GM23338 (cell line): Measurements from ENCODE around the gene VPS36. TPM values are rescaled to one million over a fixed set of nuclear protein-coding genes. Genes with fewer than 3 reads are reported as not detected.

Experiments used
- ATAC-seq: fragments of 200-7000 bp; cut with Tn5 transposase; 3 replicates; pipeline ENCODE4 v1.9.1; 2020
- DNase-seq: peaks from one replicate; pipeline ENCODE4 v3.0.0-alpha.2; 2015; ENCODE audit warnings: low spot score
- H2AFZ ChIP-seq: fragments of 200-600 bp; sonication (generic); 2 replicates; pipeline ENCODE4 v1.8.0; 2016; ENCODE audit warnings: antibody characterized with exemption, mild to moderate bottlenecking, moderate library complexity
- H3F3A ChIP-seq: fragments of 200-600 bp; sonication (generic); replicated peaks from 2 replicates; pipeline ENCODE4 v1.8.0; 2017; ENCODE audit warnings: antibody characterized with exemption, mixed run types, low read depth
- H3K27ac ChIP-seq: fragments of 200-600 bp; sonication (generic); 2 replicates; pipeline ENCODE4 v1.6.1; 2016; ENCODE audit warnings: low read depth
- H3K27me3 ChIP-seq: fragments of 200-600 bp; sonication (generic); 2 replicates; pipeline ENCODE4 v1.8.0; 2016; ENCODE audit warnings: mild to moderate bottlenecking, mixed run types, moderate library complexity; ENCODE audit not compliant: insufficient read depth
- H3K36me3 ChIP-seq: fragments of 200-600 bp; sonication (generic); 2 replicates; pipeline ENCODE4 v1.8.0; 2016; ENCODE audit warnings: mild to moderate bottlenecking; ENCODE audit not compliant: insufficient read depth
- H3K4me1 ChIP-seq: fragments of 200-600 bp; sonication (generic); 2 replicates; pipeline ENCODE4 v1.8.0; 2016; ENCODE audit warnings: mild to moderate bottlenecking, moderate library complexity; ENCODE audit not compliant: insufficient read depth
- H3K4me2 ChIP-seq: fragments of 200-600 bp; sonication (generic); 2 replicates; pipeline ENCODE4 v1.7.1; 2017; ENCODE audit warnings: mixed run types
- H3K4me3 ChIP-seq: fragments of 200-600 bp; sonication (generic); 2 replicates; pipeline ENCODE4 v1.6.1; 2016; ENCODE audit warnings: mixed run types
- H3K79me2 ChIP-seq: fragments of 200-600 bp; sonication (generic); replicated peaks from 2 replicates; pipeline ENCODE4 v1.8.0; 2017; ENCODE audit warnings: mild to moderate bottlenecking; ENCODE audit not compliant: insufficient read depth
- H3K9me2 ChIP-seq: fragments of 200-600 bp; sonication (generic); 2 replicates; pipeline ENCODE4 v1.8.0; 2017; ENCODE audit not compliant: insufficient read depth
- H4K20me1 ChIP-seq: fragments of 200-600 bp; sonication (generic); replicated peaks from 2 replicates; pipeline ENCODE4 v1.8.0; 2017; ENCODE audit warnings: mild to moderate bottlenecking; ENCODE audit not compliant: insufficient read depth
- H3K27ac Mint-ChIP-seq: 2 replicates; pipeline ENCODE4 v1.8.0; 2020; ENCODE audit warnings: inconsistent platforms, mild to moderate bottlenecking, moderate library complexity, mixed read lengths
- H3K27me3 Mint-ChIP-seq: 3 replicates; pipeline ENCODE4 v1.8.0; 2022; ENCODE audit warnings: low read depth, mild to moderate bottlenecking, moderate library complexity, mixed read lengths, inconsistent platforms; ENCODE audit not compliant: insufficient read depth, poor library complexity
- H3K36me3 Mint-ChIP-seq: 3 replicates; pipeline ENCODE4 v1.8.0; 2021; ENCODE audit warnings: low read depth, mild to moderate bottlenecking, inconsistent platforms, moderate library complexity, mixed read lengths
- H3K4me1 Mint-ChIP-seq: 3 replicates; pipeline ENCODE4 v1.8.0; 2020; ENCODE audit warnings: mild to moderate bottlenecking, inconsistent platforms, mixed read lengths
- H3K4me3 Mint-ChIP-seq: 3 replicates; pipeline ENCODE4 v1.8.0; 2021; ENCODE audit warnings: moderate library complexity, mild to moderate bottlenecking, inconsistent platforms, mixed read lengths
- H3K9me3 Mint-ChIP-seq: 3 replicates; pipeline ENCODE4 v1.8.0; 2020; ENCODE audit warnings: moderate library complexity, mild to moderate bottlenecking, inconsistent platforms, mixed read lengths
- CTCF ChIP-seq, 2 experiments: fragments of 200-600 bp in 1 of 2; sonication (generic) in 1 of 2; conservative IDR thresholded peaks; 2 replicates each; pipeline versions ENCODE4 v1.5.1 to v1.6.1; 2016 to 2017; ENCODE audit warnings: antibody characterized with exemption in 2 of 2, low read depth in 2 of 2, mild to moderate bottlenecking in 2 of 2, moderate library complexity in 1 of 2
- ETS1 ChIP-seq: IDR thresholded peaks from 2 replicates; pipeline ENCODE4 v1.6.1; 2016; ENCODE audit warnings: antibody characterized with exemption
- REST ChIP-seq: IDR thresholded peaks from one replicate; pipeline ENCODE4 v1.6.1; 2018; ENCODE audit warnings: antibody characterized with exemption; ENCODE audit not compliant: unreplicated experiment
- STAT1 ChIP-seq: IDR thresholded peaks from one replicate; pipeline ENCODE4 v1.6.1; 2016; ENCODE audit warnings: antibody characterized with exemption; ENCODE audit not compliant: unreplicated experiment
- ZNF462 ChIP-seq: fragments of 250-450 bp; sonication (Bioruptor Pico); IDR thresholded peaks from 2 replicates; pipeline ENCODE4 v1.5.0; 2020; ENCODE audit warnings: mild to moderate bottlenecking, moderate library complexity
- polyA plus RNA-seq: library from polyadenylated mRNA; unstranded; fragments of >200 nt; fragmentation: Nextera tagmentation; extraction: Ambion mirVana; gene quantifications from 2 replicates; pipeline ENCODE4 v1.2.1, GENCODE V29; 2016
- total RNA-seq: library from RNA; depleted of rRNA; stranded (reverse); fragments of >200 nt; shearing (Covaris generic); gene quantifications from 2 replicates; pipeline ENCODE4 v1.2.3, GENCODE V29; 2014

The VPS36 gene
- total and polyA plus RNA-seq, 2 experiments from 2014 or later = 28.9 to 36.2 TPM

GRCh38 chr13:52387721-52388120 is 62.7 kb downstream of the VPS36 start:
- Mint-ChIP-seq H3K9me3 (no peaks in the 10 kb centered on the region), H3K27ac (no peak overlapping the region), H3K4me3 (no peak overlapping the region), H3K4me1 (no peaks in the 10 kb centered on the region), H3K36me3 (no peaks in the 10 kb centered on the region), H3K27me3 (no peaks in the 10 kb centered on the region)
- no peak overlapping the region for H3K27ac ChIP-seq
- H4K20me1 ChIP-seq = no peaks in the 10 kb centered on the region
- DNase-seq = no peak
- H3K27me3 ChIP-seq = no peaks in the 10 kb centered on the region
- H3K79me2 ChIP-seq = no peaks in the 10 kb centered on the region
- no peaks in the 10 kb centered on the region for H3K36me3 ChIP-seq
- no peak overlapping the region for H2AFZ ChIP-seq
- TF ChIP-seq STAT1 = no peak
- TF ChIP-seq ETS1 = no peak
- no peak for TF ChIP-seq ZNF462
- TF ChIP-seq REST = no peak
- TF ChIP-seq CTCF (conservative IDR thresholded peaks at IDR 0.05; ENCODE audit: low read depth in 2 of 2) = no peak
- H3K4me3 ChIP-seq = no peak overlapping the region
- H3K4me2 ChIP-seq = no peak overlapping the region
- no peak for ATAC-seq
- H3K9me2 ChIP-seq = no peaks in the 10 kb centered on the region
- H3F3A ChIP-seq = no peaks in the 10 kb centered on the region
- no peaks in the 10 kb centered on the region for H3K4me1 ChIP-seq
